HL-60 (cell line): Measurements from ENCODE around the gene IPO13.

Experiments used
- DNase-seq, 2 experiments: peaks; one replicate each; pipeline ENCODE4 v3.0.0-alpha.2; 2010 to 2020; ENCODE audit warnings: low read depth in 1 of 2, low spot score in 1 of 2
- H3K27ac ChIP-seq: fragments of 250-450 bp; sonication (Bioruptor Pico); replicated peaks from 2 replicates; pipeline ENCODE4 v1.5.1; 2020; ENCODE audit warnings: mild to moderate bottlenecking, moderate library complexity
- H3K27me3 ChIP-seq: fragments of 250-450 bp; sonication (Bioruptor Pico); 2 replicates; pipeline ENCODE4 v1.5.1; 2021; ENCODE audit warnings: mild to moderate bottlenecking, moderate library complexity; ENCODE audit not compliant: insufficient read depth, poor library complexity, severe bottlenecking
- H3K4me3 ChIP-seq: replicated peaks from 2 replicates; pipeline ENCODE4 v1.5.1; 2011; ENCODE audit warnings: mild to moderate bottlenecking, control low read depth, low read length; ENCODE audit not compliant: insufficient read depth
- GABPA ChIP-seq: IDR thresholded peaks from 2 replicates; pipeline ENCODE4 v1.6.1; 2012; ENCODE audit warnings: low read depth
- POLR2AphosphoS5 ChIP-seq: IDR thresholded peaks from 2 replicates; pipeline ENCODE4 v1.6.1; 2012; ENCODE audit warnings: low read depth
- TF ChIP-seq, protein P1 (sequence below): IDR thresholded peaks from 2 replicates; pipeline ENCODE4 v1.6.1; 2012; ENCODE audit warnings: low read depth; ENCODE audit not compliant: insufficient replicate concordance
- TF ChIP-seq, protein P2 (sequence below): IDR thresholded peaks from one replicate; pipeline ENCODE4 v1.5.1; 2011; ENCODE audit warnings: low read length, control low read depth, inconsistent platforms; ENCODE audit not compliant: insufficient read depth

IPO13 gene

DNA sequence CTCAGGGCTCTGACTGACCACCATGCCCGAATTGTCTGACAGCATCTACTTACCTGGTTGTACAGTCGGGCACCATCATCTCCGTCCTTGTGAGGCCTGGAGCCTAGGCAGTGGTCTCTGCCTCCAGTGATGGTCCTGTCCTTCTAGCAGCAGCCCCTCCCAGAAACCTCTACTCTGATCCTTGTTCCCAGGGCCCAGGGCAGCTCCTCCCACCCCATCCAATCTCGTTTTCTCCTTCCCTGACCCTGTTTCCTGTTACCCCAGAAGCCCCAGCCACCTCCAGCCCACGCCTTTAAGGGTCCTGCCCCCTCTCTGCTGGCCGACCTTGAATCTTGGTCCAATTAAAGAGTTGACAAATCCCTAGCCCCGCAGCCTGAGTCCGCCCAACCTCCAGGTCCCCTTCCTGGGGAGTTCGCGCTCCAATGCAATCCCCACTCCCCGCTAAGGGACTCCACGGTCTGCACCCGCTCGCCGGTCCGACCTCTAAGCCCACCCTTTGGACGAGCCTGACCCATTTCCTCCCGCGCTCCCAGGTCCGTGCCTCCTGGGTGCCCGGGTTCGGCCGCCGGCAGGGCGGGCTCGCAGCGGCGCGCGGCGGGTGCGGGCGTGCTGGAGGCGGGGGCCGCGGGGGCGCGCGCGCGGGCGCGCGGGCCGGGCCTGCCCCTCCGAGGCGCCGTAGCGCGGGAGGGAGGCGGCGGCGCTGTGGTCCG is 32.0 kb downstream of the IPO13 start, which contains the start of gene B4GALT2:
TSS of gene B4GALT2 (plus strand) at position 660 of the 710 bp plus-strand sequence. CDS start 1,951 bp downstream, outside the sequence.
- Histone ChIP-seq H3K27me3 (no peaks in the 10 kb centered on the region), H3K4me3 (peak within 1 kb of the TSS; percentile 75), H3K27ac (peak within 1 kb of the TSS; percentile 54)
- peak in 1 of 2 experiments; percentile 28 for DNase-seq
- TF ChIP-seq GABPA, result no peak
- peak; percentile 34; the same call in 1 of the 2 replicates for TF ChIP-seq POLR2AphosphoS5
- TF ChIP-seq, protein P1, sequence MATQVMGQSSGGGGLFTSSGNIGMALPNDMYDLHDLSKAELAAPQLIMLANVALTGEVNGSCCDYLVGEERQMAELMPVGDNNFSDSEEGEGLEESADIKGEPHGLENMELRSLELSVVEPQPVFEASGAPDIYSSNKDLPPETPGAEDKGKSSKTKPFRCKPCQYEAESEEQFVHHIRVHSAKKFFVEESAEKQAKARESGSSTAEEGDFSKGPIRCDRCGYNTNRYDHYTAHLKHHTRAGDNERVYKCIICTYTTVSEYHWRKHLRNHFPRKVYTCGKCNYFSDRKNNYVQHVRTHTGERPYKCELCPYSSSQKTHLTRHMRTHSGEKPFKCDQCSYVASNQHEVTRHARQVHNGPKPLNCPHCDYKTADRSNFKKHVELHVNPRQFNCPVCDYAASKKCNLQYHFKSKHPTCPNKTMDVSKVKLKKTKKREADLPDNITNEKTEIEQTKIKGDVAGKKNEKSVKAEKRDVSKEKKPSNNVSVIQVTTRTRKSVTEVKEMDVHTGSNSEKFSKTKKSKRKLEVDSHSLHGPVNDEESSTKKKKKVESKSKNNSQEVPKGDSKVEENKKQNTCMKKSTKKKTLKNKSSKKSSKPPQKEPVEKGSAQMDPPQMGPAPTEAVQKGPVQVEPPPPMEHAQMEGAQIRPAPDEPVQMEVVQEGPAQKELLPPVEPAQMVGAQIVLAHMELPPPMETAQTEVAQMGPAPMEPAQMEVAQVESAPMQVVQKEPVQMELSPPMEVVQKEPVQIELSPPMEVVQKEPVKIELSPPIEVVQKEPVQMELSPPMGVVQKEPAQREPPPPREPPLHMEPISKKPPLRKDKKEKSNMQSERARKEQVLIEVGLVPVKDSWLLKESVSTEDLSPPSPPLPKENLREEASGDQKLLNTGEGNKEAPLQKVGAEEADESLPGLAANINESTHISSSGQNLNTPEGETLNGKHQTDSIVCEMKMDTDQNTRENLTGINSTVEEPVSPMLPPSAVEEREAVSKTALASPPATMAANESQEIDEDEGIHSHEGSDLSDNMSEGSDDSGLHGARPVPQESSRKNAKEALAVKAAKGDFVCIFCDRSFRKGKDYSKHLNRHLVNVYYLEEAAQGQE, result no peak
- TF ChIP-seq, protein P2, sequence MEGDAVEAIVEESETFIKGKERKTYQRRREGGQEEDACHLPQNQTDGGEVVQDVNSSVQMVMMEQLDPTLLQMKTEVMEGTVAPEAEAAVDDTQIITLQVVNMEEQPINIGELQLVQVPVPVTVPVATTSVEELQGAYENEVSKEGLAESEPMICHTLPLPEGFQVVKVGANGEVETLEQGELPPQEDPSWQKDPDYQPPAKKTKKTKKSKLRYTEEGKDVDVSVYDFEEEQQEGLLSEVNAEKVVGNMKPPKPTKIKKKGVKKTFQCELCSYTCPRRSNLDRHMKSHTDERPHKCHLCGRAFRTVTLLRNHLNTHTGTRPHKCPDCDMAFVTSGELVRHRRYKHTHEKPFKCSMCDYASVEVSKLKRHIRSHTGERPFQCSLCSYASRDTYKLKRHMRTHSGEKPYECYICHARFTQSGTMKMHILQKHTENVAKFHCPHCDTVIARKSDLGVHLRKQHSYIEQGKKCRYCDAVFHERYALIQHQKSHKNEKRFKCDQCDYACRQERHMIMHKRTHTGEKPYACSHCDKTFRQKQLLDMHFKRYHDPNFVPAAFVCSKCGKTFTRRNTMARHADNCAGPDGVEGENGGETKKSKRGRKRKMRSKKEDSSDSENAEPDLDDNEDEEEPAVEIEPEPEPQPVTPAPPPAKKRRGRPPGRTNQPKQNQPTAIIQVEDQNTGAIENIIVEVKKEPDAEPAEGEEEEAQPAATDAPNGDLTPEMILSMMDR, result no peak

DNA sequence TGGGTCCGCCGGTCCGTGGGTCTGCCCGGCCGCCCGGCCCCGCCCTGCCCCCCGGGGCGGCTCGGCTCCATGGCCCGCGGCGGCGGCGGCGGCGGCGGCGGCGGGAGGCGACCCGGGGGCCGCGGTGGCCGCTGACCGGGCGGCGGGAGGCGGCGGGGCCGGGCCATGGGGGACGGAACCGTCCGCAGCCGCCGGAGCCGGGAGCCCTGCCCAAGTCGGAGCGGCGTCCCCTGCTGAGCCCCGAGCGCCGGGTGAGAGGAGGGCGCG is 32.4 kb downstream of the IPO13 start:
- Histone ChIP-seq H3K27me3 (no peaks in the 10 kb centered on the region), H3K4me3 (peak overlapping the region; percentile 63), H3K27ac (no peak overlapping the region; the same call in 1 of the 2 replicates)
- no peak for DNase-seq
- TF ChIP-seq GABPA, result no peak
- TF ChIP-seq, protein P1, result no peak
- TF ChIP-seq, protein P2, result no peak

DNA sequence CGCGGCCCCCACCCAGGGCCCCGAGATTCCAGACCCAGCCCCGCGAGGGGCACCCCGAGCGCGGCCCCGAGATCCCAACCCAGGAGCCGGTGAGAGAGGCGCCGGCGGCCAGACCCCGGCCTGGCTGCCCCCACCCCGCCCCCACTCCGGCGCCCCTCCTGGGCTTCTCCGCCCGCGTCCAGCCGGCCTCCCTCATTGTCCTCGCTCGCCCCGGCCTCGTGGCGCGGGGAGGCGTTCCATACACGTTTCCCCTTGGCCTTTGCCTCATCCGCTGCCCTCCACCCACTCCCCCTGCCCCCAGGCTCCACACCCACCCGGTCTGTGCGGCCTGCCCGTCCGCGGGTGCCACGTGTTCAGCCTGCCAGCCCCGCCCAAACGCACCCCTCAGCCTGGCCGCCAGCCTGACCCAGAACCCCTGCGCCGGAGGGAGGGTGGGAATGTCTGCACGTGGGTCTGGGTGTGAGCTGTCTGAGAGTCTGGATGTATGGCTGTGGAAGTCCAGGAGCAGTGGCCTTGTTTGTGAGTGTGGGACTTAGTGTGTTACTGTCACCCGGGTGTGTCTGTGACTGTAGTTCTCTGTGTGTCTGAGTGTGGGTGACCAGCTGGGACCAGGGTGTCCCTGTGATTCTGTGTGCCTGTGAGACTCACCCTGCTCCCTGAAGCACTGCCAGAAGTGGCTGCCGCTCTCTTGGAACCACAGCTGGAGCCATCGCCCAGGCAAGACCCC is 32.9 kb downstream of the IPO13 start:
- Histone ChIP-seq H3K27ac (peak overlapping the region; percentile 48), H3K4me3 (peak overlapping the region; percentile 63), H3K27me3 (no peaks in the 10 kb centered on the region)
- DNase-seq, result peak; percentile 54 to 80
- TF ChIP-seq, protein P2, result no peak
- TF ChIP-seq, protein P1, result no peak
- TF ChIP-seq GABPA (no peak), POLR2AphosphoS5 (peak; percentile 39; the same call in 1 of the 2 replicates)
